ENCODE measurements around the gene RFTN1.

GRCh38 chr3:16363636-16364035, 149.9 kb downstream of the RFTN1 start:
- TF ChIP-seq POLR2A (IDR thresholded peaks at IDR 0.05) (no peak), CTCF (IDR thresholded peaks at IDR 0.05) (no peak), POLR2AphosphoS5 (IDR thresholded peaks at IDR 0.05) (no peak), EP300 (IDR thresholded peaks at IDR 0.05) (no peak)

Measured in sigmoid colon (tissue), 4 donors.